Activated gamma-delta T cell treated with anti-CD3 and anti-CD28 coated beads, Interleukin-2, amount 50 U/mL, for 16 hours (primary cell): ENCODE measurements around the gene SCGB1D1.
"Not testable (repeated sequence)": the region's sequence is repeated elsewhere in the genome, so short reads cannot be mapped to it uniquely, and the experiment has no call there.

Experiments used
- DNase-seq: peaks from one replicate; pipeline ENCODE4 v3.0.0-alpha.2; 2020; ENCODE audit warnings: low read depth

SCGB1D1 gene

GRCh38 chr11:62166371-62166770, 23.6 kb upstream of the SCGB1D1 start:
- no peak for DNase-seq

GRCh38 chr11:62169448-62169847, 20.6 kb upstream of the SCGB1D1 start:
- DNase-seq: no peak

GRCh38 chr11:62169935-62170334, 20.1 kb upstream of the SCGB1D1 start:
- no peak for DNase-seq

GRCh38 chr11:62171261-62171723, 18.7 kb upstream of the SCGB1D1 start:
- DNase-seq: peak; percentile 37

- DNase-seq: no peak
Measured at GRCh38 chr11:62172294-62172693, 17.7 kb upstream of the SCGB1D1 start.

GRCh38 chr11:62176766-62177165, 13.2 kb upstream of the SCGB1D1 start:
- DNase-seq: no peak

GRCh38 chr11:62179995-62180394, 10.0 kb upstream of the SCGB1D1 start:
- no peak for DNase-seq

GRCh38 chr11:62181097-62181496, 8.9 kb upstream of the SCGB1D1 start:
- no peak for DNase-seq

- no peak for DNase-seq
Measured at GRCh38 chr11:62182147-62182891, 7.7 kb upstream of the SCGB1D1 start.

- DNase-seq: no peak
Measured at GRCh38 chr11:62186195-62186594, 3.8 kb upstream of the SCGB1D1 start.

GRCh38 chr11:62193952-62194351, 3.9 kb downstream of the SCGB1D1 start:
- DNase-seq: no peak

- not testable (repeated sequence) for DNase-seq
Measured at GRCh38 chr11:62195010-62195409, 5.0 kb downstream of the SCGB1D1 start.

- no peak for DNase-seq
Measured at GRCh38 chr11:62195945-62196344, 5.9 kb downstream of the SCGB1D1 start.

- not testable (repeated sequence) for DNase-seq
Measured at GRCh38 chr11:62197400-62197799, 7.4 kb downstream of the SCGB1D1 start.

- DNase-seq: no peak
Measured at GRCh38 chr11:62201376-62201775, 11.4 kb downstream of the SCGB1D1 start.

- DNase-seq: no peak
Measured at GRCh38 chr11:62202910-62203309, 12.9 kb downstream of the SCGB1D1 start.

GRCh38 chr11:62204430-62204829, 14.4 kb downstream of the SCGB1D1 start:
- no peak for DNase-seq

GRCh38 chr11:62205441-62205840, 15.4 kb downstream of the SCGB1D1 start:
- DNase-seq: no peak

- DNase-seq: not testable (repeated sequence)
Measured at GRCh38 chr11:62206276-62207066, 16.5 kb downstream of the SCGB1D1 start.

- no peak for DNase-seq
Measured at GRCh38 chr11:62208785-62209144, 18.7 kb downstream of the SCGB1D1 start.

GRCh38 chr11:62217191-62217748, 27.3 kb downstream of the SCGB1D1 start:
- DNase-seq: no peak

GRCh38 chr11:62221498-62221897, 31.5 kb downstream of the SCGB1D1 start:
- DNase-seq: no peak

- DNase-seq: no peak
Measured at GRCh38 chr11:62223095-62223494, 33.1 kb downstream of the SCGB1D1 start.
